ENCODE results near the gene MAP3K5.

- TF ChIP-seq CTCF (IDR thresholded peaks at IDR 0.05): no peak
- TF ChIP-seq EP300 (IDR thresholded peaks at IDR 0.05): no peak
Measured at GRCh38 chr6:136544326-136544725, 248.0 kb downstream of the MAP3K5 start.

Data from suprapubic skin (tissue), 3 donors.